Body of pancreas (tissue), 4 donors: ENCODE results near the gene SNRNP25. TPM values are rescaled to one million over a fixed set of nuclear protein-coding genes. Genes with fewer than 3 reads are reported as not detected.

Experiments
- ATAC-seq: fragments of 150-250 bp; one replicate; pipeline ENCODE4 v1.9.1; 2016
- DNase-seq, 4 donors: peaks; one replicate each; pipeline ENCODE4 v3.0.0-alpha.2; 2019
- H3K27ac ChIP-seq, 4 donors: fragments of 200-600 bp; sonication (generic); 1 replicate in 3 of 4; 2 replicates in 1 of 4; pipeline versions ENCODE4 v1.5.1 to v1.6.1; 2016 to 2019; ENCODE audit warnings: mild to moderate bottlenecking in 1 of 4, mixed read lengths in 1 of 4, moderate library complexity in 1 of 4
- H3K27me3 ChIP-seq, 2 donors: fragments of 200-600 bp; sonication (generic); one replicate each; pipeline ENCODE4 v1.6.0; 2016; ENCODE audit warnings: mild to moderate bottlenecking in 1 of 2
- H3K36me3 ChIP-seq, 2 donors: fragments of 200-600 bp; sonication (generic); replicated peaks in 1 of 2; 2 replicates each; pipeline ENCODE4 v1.5.1; 2016; ENCODE audit warnings: low read depth in 2 of 2; ENCODE audit not compliant: insufficient read depth in 1 of 2
- H3K4me1 ChIP-seq: fragments of 200-600 bp; sonication (generic); one replicate; pipeline ENCODE4 v1.6.0; 2016
- H3K4me3 ChIP-seq, 2 donors: fragments of 200-600 bp; sonication (generic); 1 replicate in 1 of 2; 2 replicates in 1 of 2; pipeline ENCODE4 v1.5.1; 2016 to 2019
- H3K9me3 ChIP-seq, 3 donors: fragments of 200-600 bp; sonication (generic); 1 replicate in 2 of 3; 2 replicates in 1 of 3; pipeline ENCODE4 v1.5.1; 2016
- CTCF ChIP-seq, 7 experiments: fragments of 450-650 bp in 4 of 7; fragments of 200-600 bp in 3 of 7; sonication (generic) in 3 of 7; IDR thresholded peaks; one replicate each; pipeline ENCODE4 v1.5.1; 2016 to 2019; ENCODE audit warnings: antibody characterized with exemption in 7 of 7
- POLR2A ChIP-seq, 3 donors: fragments of 450-650 bp; IDR thresholded peaks; one replicate each; pipeline ENCODE4 v1.6.1; 2016; ENCODE audit warnings: antibody characterized with exemption in 3 of 3, mild to moderate bottlenecking in 2 of 3
- WGBS, 2 donors: methylation state at CpG; one replicate each; pipeline ENCODE4 v1.1.5; 2017; 5-methylcytosine and 5-hydroxymethylcytosine counted together
- intact Hi-C: fragments of 100-400 bp; cut with DNase I; formaldehyde crosslinking; loops from one replicate; pipeline ENCODE4 v1.15.1; 2023
- microRNA-seq, 2 donors: library from miRNA; unstranded; fragments of <30 nt; microRNA quantifications; one replicate each; pipeline ENCODE4, GENCODE V29; 2016; ENCODE audit warnings: borderline number of aligned reads in 2 of 2, borderline replicate concordance in 2 of 2
- small RNA-seq: library from RNA; depleted of rRNA; stranded (forward); fragments of <200 nt; gene quantifications from one replicate; pipeline ENCODE3, GENCODE V24; 2016
- total RNA-seq, 2 donors: library from RNA; depleted of rRNA; stranded (reverse); fragments of >200 nt; gene quantifications; one replicate each; pipeline ENCODE4 v1.1.0, GENCODE V29; 2016

The SNRNP25 gene
- total RNA-seq, 2 donors from 2014 or later, result 13.2 to 13.5 TPM

GRCh38 chr16:106623-107324, 53.1 kb downstream of the SNRNP25 start:
- WGBS, 2 donors, result 24 to 29% methylated on average over 6 of the region's 6 CpGs
- intact Hi-C loops, result loop anchor here (5.0 kb wide), 1 partner anchor 256 kb away; no protein-coding TSS in a partner anchor
- Histone ChIP-seq H3K9me3 (no peaks in the 10 kb centered on the region), H3K36me3 (peaks cover 0 to 2% of the 10 kb centered on the region in 2 donors), H3K27ac (no peak overlapping the region), H3K27me3 (no peaks in the 10 kb centered on the region), H3K4me1 (peaks cover 12% of the 10 kb centered on the region), H3K4me3 (no peak overlapping the region)
- peak; percentile 57 to 80 (median 74) for DNase-seq
- ATAC-seq, result peak; percentile 80
- TF ChIP-seq CTCF (IDR thresholded peaks at IDR 0.05) (peak; percentile 73 to 83 (median 79)), POLR2A (IDR thresholded peaks at IDR 0.05) (no peak)

Small RNA genes within 50 kb of the gene (microRNA-seq; reads per million reads assigned to microRNA genes)
- 0 reads per million in 2 donors for gene MIR6859-4

Small RNA genes within 50 kb of the gene (small RNA-seq; reads per million reads assigned to genes)
- gene MIR6859-4 (not detected), gene Z69720.2 (not detected)

Other genes with a start within 250 kb of the SNRNP25 start
- 1 to 10 TPM; 2.6 to 5.6 TPM for gene POLR3K, start 220 bp upstream of the SNRNP25 start, total RNA-seq
- gene RHBDF1, start 18.8 kb downstream of the SNRNP25 start, total RNA-seq, result 10 to 100 TPM; 16.3 to 27.7 TPM
- 10 to 100 TPM; 65.6 to 66.9 TPM for gene MPG, start 24.4 kb downstream of the SNRNP25 start, total RNA-seq
- 10 to 100 TPM; 10.6 to 23.7 TPM for gene NPRL3, start 84.8 kb downstream of the SNRNP25 start, total RNA-seq
- gene HBZ, start 98.8 kb downstream of the SNRNP25 start, total RNA-seq, result not detected
- not detected for gene HBM, start 112.2 kb downstream of the SNRNP25 start, total RNA-seq
- gene HBA2, start 119.0 kb downstream of the SNRNP25 start, total RNA-seq, result 10 to 100 TPM in 1 of 2 donors, 1 to 10 TPM in 1; 6.0 to 23.4 TPM
- gene HBA1, start 122.9 kb downstream of the SNRNP25 start, total RNA-seq, result not detected
- gene HBQ1, start 126.6 kb downstream of the SNRNP25 start, total RNA-seq, result not detected
- 100 to 1,000 TPM; 106 to 162 TPM for gene LUC7L, start 175.6 kb downstream of the SNRNP25 start, total RNA-seq
- 10 to 100 TPM; 44.2 to 50.8 TPM for gene FAM234A, start 181.0 kb downstream of the SNRNP25 start, total RNA-seq
- gene RGS11, start 222.1 kb downstream of the SNRNP25 start, total RNA-seq, result 10 to 100 TPM; 15.6 to 95.9 TPM
- 100 to 1,000 TPM; 102 to 140 TPM for gene ARHGDIG, start 226.8 kb downstream of the SNRNP25 start, total RNA-seq
- gene PDIA2, start 229.3 kb downstream of the SNRNP25 start, total RNA-seq, result 1,000 to 10,000 TPM in 1 of 2 donors, 100 to 1,000 TPM in 1; 517 to 2,271 TPM